Nephron (organoid): Measurements from ENCODE around the gene FSIP2.
A peak's percentile ranks its signal among the peaks of the same experiment; 100 is the strongest.

Experiments used
- H3K27ac Mint-ChIP-seq, 3 experiments: 2 replicates each; pipeline ENCODE4 v1.8.0; 2020; ENCODE audit warnings: mixed read lengths in 3 of 3, mild to moderate bottlenecking in 2 of 3, moderate library complexity in 1 of 3
- H3K27me3 Mint-ChIP-seq: 2 replicates; pipeline ENCODE4 v1.8.0; 2021; ENCODE audit warnings: low read depth, mild to moderate bottlenecking, moderate library complexity, mixed read lengths
- H3K36me3 Mint-ChIP-seq: 2 replicates; pipeline ENCODE4 v1.8.0; 2020; ENCODE audit warnings: low read depth, mixed read lengths
- H3K4me1 Mint-ChIP-seq: 2 replicates; pipeline ENCODE4 v1.8.0; 2020; ENCODE audit warnings: mixed read lengths
- H3K4me3 Mint-ChIP-seq, 3 experiments: 2 replicates each; pipeline ENCODE4 v1.8.0; 2020; ENCODE audit warnings: mild to moderate bottlenecking in 3 of 3, mixed read lengths in 3 of 3, moderate library complexity in 2 of 3
- H3K9me3 Mint-ChIP-seq: 2 replicates; pipeline ENCODE4 v1.8.0; 2020; ENCODE audit warnings: mixed read lengths
- TF ChIP-seq, protein P1 (sequence below), 3 experiments: fragments of 200-600 bp; sonication (generic); IDR thresholded peaks; one replicate each; pipeline ENCODE4 v1.5.0; 2021; ENCODE audit warnings: antibody characterized with exemption in 3 of 3; ENCODE audit not compliant: unreplicated experiment in 3 of 3

FSIP2 gene

GRCh38 chr2:185734658-185735057, 3.9 kb upstream of the FSIP2 start:
- no peak overlapping the region for H3K27ac Mint-ChIP-seq

GRCh38 chr2:185736210-185736609, 2.4 kb upstream of the FSIP2 start:
- TF ChIP-seq, protein P1, sequence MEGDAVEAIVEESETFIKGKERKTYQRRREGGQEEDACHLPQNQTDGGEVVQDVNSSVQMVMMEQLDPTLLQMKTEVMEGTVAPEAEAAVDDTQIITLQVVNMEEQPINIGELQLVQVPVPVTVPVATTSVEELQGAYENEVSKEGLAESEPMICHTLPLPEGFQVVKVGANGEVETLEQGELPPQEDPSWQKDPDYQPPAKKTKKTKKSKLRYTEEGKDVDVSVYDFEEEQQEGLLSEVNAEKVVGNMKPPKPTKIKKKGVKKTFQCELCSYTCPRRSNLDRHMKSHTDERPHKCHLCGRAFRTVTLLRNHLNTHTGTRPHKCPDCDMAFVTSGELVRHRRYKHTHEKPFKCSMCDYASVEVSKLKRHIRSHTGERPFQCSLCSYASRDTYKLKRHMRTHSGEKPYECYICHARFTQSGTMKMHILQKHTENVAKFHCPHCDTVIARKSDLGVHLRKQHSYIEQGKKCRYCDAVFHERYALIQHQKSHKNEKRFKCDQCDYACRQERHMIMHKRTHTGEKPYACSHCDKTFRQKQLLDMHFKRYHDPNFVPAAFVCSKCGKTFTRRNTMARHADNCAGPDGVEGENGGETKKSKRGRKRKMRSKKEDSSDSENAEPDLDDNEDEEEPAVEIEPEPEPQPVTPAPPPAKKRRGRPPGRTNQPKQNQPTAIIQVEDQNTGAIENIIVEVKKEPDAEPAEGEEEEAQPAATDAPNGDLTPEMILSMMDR (IDR thresholded peaks at IDR 0.05; ENCODE audit: unreplicated experiment in 3 of 3), result no peak
- H3K4me3 Mint-ChIP-seq, result peak overlapping the region in 2 of 3 experiments; percentile 24 to 40
- peaks cover 2% of the 10 kb centered on the region for H3K9me3 Mint-ChIP-seq
- H3K27me3 Mint-ChIP-seq, result no peaks in the 10 kb centered on the region
- peaks cover 44% of the 10 kb centered on the region for H3K36me3 Mint-ChIP-seq
- no peak overlapping the region for H3K27ac Mint-ChIP-seq
- H3K4me1 Mint-ChIP-seq, result no peaks in the 10 kb centered on the region

More at GRCh38 chr2:185734658-185735057, 3.9 kb upstream of the FSIP2 start:
- H3K36me3 Mint-ChIP-seq, result peaks cover 35% of the 10 kb centered on the region
- H3K9me3 Mint-ChIP-seq, result peaks cover 2% of the 10 kb centered on the region
- TF ChIP-seq, protein P1 (IDR thresholded peaks at IDR 0.05; ENCODE audit: unreplicated experiment in 3 of 3), result no peak
- no peaks in the 10 kb centered on the region for H3K27me3 Mint-ChIP-seq
- H3K4me3 Mint-ChIP-seq, result no peak overlapping the region
- H3K4me1 Mint-ChIP-seq, result no peaks in the 10 kb centered on the region

GRCh38 chr2:185745864-185746859, 7.6 kb downstream of the FSIP2 start:
- H3K9me3 Mint-ChIP-seq, result no peaks in the 10 kb centered on the region
- TF ChIP-seq, protein P1 (IDR thresholded peaks at IDR 0.05; ENCODE audit: unreplicated experiment in 3 of 3), result no peak
- H3K27ac Mint-ChIP-seq, result no peak overlapping the region
- H3K4me1 Mint-ChIP-seq, result no peaks in the 10 kb centered on the region
- no peak overlapping the region for H3K4me3 Mint-ChIP-seq
- H3K27me3 Mint-ChIP-seq, result no peaks in the 10 kb centered on the region
- H3K36me3 Mint-ChIP-seq, result peaks cover 9% of the 10 kb centered on the region

- H3K36me3 Mint-ChIP-seq, result peaks cover 10% of the 10 kb centered on the region
- no peak overlapping the region for H3K4me3 Mint-ChIP-seq
- TF ChIP-seq, protein P1 (IDR thresholded peaks at IDR 0.05; ENCODE audit: unreplicated experiment in 3 of 3), result no peak
- H3K27me3 Mint-ChIP-seq, result no peaks in the 10 kb centered on the region
- H3K27ac Mint-ChIP-seq, result no peak overlapping the region
- H3K4me1 Mint-ChIP-seq, result no peaks in the 10 kb centered on the region
- H3K9me3 Mint-ChIP-seq, result peaks cover 2% of the 10 kb centered on the region
Measured at GRCh38 chr2:185757356-185757755, 18.8 kb downstream of the FSIP2 start.

DNA sequence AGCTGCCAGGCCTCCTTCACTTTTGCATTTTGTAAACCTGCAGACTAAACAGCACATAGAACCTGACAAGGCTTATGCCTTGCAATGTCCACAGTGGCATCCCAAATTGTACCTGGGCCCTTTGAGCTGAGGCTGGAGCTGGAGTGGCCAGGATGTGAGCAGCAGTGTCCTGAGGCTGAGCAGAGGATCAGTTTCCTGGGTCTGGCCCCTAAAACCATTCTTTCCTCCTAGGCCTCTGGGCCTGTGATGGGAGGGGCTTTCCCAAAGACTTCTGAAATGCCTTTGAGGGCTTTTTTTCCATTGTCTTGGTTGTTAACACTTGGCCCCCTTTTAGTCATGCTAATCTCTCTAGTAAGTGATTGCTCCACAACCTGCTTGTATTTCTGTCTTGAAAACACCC, 32.8 kb downstream of the FSIP2 start:
- H3K4me1 Mint-ChIP-seq, result no peaks in the 10 kb centered on the region
- H3K27me3 Mint-ChIP-seq, result no peaks in the 10 kb centered on the region
- TF ChIP-seq, protein P1 (IDR thresholded peaks at IDR 0.05; ENCODE audit: unreplicated experiment in 3 of 3), result no peak
- H3K27ac Mint-ChIP-seq, result no peak overlapping the region
- H3K36me3 Mint-ChIP-seq, result peaks cover 73% of the 10 kb centered on the region
- H3K4me3 Mint-ChIP-seq, result no peak overlapping the region
- H3K9me3 Mint-ChIP-seq, result peaks cover 66% of the 10 kb centered on the region
